Activated B cell treated with CpG ODN at 0.5 μM for 24 hours (primary cell): Measurements from ENCODE around the gene C17orf75. TPM values are rescaled to one million over a fixed set of nuclear protein-coding genes. Genes with fewer than 3 reads are reported as not detected.

Experiments used
- ATAC-seq: fragments of 200-7000 bp; cut with Tn5 transposase; one replicate; pipeline ENCODE4 v1.10.0; 2021; ENCODE audit warnings: low read depth, mild to moderate bottlenecking, moderate library complexity
- CTCF ChIA-PET: fragments of 350-600 bp; sonication (Branson Sonifier 250); formaldehyde crosslinking; loops from one replicate; lab custom pipeline; 2021; ENCODE audit warnings: antibody characterized with exemption; lab: Charles Lee
- POLR2A ChIA-PET: fragments of 350-600 bp; sonication (Branson Sonifier 250); formaldehyde crosslinking; loops from one replicate; lab custom pipeline; 2021; ENCODE audit warnings: antibody characterized with exemption; lab: Charles Lee
- DNase-seq: peaks from one replicate; pipeline ENCODE4 v3.0.0; 2022
- H3K27ac Mint-ChIP-seq: one replicate; pipeline ENCODE4 v1.8.0; 2020; ENCODE audit warnings: mixed read lengths
- H3K27me3 Mint-ChIP-seq: one replicate; pipeline ENCODE4 v1.8.0; 2021; ENCODE audit warnings: mixed read lengths
- H3K36me3 Mint-ChIP-seq: one replicate; pipeline ENCODE4 v1.8.0; 2021; ENCODE audit warnings: low read depth, mixed read lengths
- H3K4me1 Mint-ChIP-seq: one replicate; pipeline ENCODE4 v1.8.0; 2021; ENCODE audit warnings: mixed read lengths
- H3K4me3 Mint-ChIP-seq: one replicate; pipeline ENCODE4 v1.8.0; 2020; ENCODE audit warnings: mild to moderate bottlenecking, mixed read lengths
- H3K9me3 Mint-ChIP-seq: one replicate; pipeline ENCODE4 v1.8.0; 2020; ENCODE audit warnings: mixed read lengths
- intact Hi-C: fragments of 100-400 bp; cut with micrococcal nuclease; formaldehyde crosslinking; loops from one replicate; pipeline ENCODE4 v1.15.1; 2024
- total RNA-seq: library from RNA; stranded (reverse); gene quantifications from 2 replicates; pipeline ENCODE4 v1.2.3, GENCODE V29; 2022
- TF ChIP-seq, protein P1 (sequence below): fragments of 200-600 bp; IDR thresholded peaks from one replicate; pipeline ENCODE4 v1.8.0; 2022; ENCODE audit warnings: antibody characterized with exemption, mild to moderate bottlenecking

Gene C17orf75
- total RNA-seq, 1 donor from 2014 or later, result 23.0 TPM

DNA sequence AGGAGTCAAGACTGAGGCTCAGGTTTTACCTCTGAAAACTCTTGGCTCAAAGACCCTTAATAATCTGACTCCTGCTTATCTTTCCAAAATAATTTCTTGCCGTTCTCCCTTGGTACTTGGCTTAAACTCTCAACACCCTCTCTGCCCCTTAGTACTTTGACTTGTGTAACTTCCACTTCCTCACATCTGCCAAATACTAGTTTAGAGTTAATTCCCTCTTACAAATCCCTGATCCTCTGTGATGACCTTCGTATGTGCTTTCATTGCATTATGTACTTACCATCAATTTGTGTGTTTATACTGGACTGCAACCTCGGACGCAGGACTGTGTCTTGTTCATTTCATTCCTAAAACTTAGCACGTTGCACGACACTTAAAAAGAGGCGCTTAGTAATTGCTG, 43.1 kb upstream of the C17orf75 start:
- H3K27me3 Mint-ChIP-seq, result no peaks in the 10 kb centered on the region
- no peaks in the 10 kb centered on the region for H3K4me1 Mint-ChIP-seq
- H3K36me3 Mint-ChIP-seq, result peaks cover 31% of the 10 kb centered on the region
- no peak for DNase-seq
- intact Hi-C loops, result no loop called here
- no peak overlapping the region for H3K27ac Mint-ChIP-seq
- H3K9me3 Mint-ChIP-seq, result no peaks in the 10 kb centered on the region
- TF ChIP-seq, protein P1, sequence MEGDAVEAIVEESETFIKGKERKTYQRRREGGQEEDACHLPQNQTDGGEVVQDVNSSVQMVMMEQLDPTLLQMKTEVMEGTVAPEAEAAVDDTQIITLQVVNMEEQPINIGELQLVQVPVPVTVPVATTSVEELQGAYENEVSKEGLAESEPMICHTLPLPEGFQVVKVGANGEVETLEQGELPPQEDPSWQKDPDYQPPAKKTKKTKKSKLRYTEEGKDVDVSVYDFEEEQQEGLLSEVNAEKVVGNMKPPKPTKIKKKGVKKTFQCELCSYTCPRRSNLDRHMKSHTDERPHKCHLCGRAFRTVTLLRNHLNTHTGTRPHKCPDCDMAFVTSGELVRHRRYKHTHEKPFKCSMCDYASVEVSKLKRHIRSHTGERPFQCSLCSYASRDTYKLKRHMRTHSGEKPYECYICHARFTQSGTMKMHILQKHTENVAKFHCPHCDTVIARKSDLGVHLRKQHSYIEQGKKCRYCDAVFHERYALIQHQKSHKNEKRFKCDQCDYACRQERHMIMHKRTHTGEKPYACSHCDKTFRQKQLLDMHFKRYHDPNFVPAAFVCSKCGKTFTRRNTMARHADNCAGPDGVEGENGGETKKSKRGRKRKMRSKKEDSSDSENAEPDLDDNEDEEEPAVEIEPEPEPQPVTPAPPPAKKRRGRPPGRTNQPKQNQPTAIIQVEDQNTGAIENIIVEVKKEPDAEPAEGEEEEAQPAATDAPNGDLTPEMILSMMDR, result no peak
- POLR2A ChIA-PET, result no interaction called here
- CTCF ChIA-PET, result no interaction called here
- ATAC-seq, result no peak
- H3K4me3 Mint-ChIP-seq, result no peak overlapping the region

DNA sequence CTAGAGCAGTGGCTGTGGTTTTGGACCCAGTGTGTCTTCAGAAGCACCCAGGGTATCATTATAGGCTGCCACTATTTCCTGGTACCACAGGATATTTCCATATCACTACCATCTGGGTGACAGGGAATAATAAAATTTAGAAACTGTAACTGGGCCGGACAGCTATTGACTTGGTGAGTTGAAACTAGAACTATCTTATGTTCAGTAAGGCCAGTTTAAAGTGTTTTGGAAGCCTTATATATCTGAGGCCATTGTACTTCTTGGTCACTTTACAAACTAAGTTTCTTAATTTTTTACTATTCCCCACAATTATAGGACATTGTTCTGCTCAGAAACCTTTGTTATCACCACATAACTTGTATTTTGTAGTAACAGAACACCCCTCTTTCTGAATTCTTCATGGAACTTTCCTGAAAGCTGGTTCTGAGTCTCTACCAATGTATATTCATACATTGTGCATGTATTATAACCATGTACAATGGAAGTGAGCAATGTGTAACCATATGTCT, 42.0 kb upstream of the C17orf75 start:
- intact Hi-C loops, result no loop called here
- no peaks in the 10 kb centered on the region for H3K27me3 Mint-ChIP-seq
- ATAC-seq (no peak), DNase-seq (no peak)
- H3K36me3 Mint-ChIP-seq, result peaks cover 36% of the 10 kb centered on the region
- TF ChIP-seq, protein P1, result no peak
- ChIA-PET POLR2A (interaction anchor here (0.6 kb wide), 1 partner anchor 34 kb away, joined by 5 read pairs; no protein-coding TSS in a partner anchor), CTCF (no interaction called here)
- no peaks in the 10 kb centered on the region for H3K9me3 Mint-ChIP-seq
- H3K4me3 Mint-ChIP-seq, result no peak overlapping the region
- H3K4me1 Mint-ChIP-seq, result no peaks in the 10 kb centered on the region
- no peak overlapping the region for H3K27ac Mint-ChIP-seq

DNA sequence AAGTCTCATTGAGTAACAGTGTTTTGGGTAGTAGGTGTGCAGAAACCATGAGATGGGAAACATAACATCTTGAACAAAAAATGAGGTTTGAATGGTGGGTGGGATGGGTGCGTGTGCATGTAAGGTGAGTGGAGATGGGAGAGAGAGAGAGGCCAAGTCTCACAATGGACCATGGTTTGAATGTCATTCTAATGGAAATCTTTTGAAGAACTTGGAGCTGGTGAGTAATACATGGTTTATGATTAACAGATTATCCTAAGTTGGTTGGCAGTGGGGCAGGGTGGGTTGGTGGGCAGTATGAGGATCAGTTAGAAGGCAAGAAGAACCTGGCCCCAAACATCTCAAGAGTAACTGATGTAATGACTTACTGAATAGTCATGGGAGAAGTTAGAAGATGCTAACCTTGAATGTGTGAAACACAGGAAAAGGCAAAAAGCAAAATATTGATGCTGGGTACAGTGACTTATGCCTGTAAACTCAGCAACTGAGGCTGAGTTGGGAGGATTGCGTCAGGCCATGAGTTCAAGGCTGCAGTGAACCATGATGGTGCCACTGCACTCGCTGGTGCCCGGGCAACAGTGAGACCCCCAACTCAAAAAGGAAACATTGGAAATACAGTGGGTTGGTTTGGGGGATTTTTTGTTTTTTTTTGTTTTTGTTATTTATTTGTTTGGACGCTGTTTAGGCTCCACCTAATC, 40.7 kb upstream of the C17orf75 start:
- H3K27ac Mint-ChIP-seq, result no peak overlapping the region
- DNase-seq, result no peak
- H3K36me3 Mint-ChIP-seq, result peaks cover 45% of the 10 kb centered on the region
- H3K4me1 Mint-ChIP-seq, result no peaks in the 10 kb centered on the region
- no peaks in the 10 kb centered on the region for H3K9me3 Mint-ChIP-seq
- ATAC-seq, result no peak
- intact Hi-C loops, result no loop called here
- H3K4me3 Mint-ChIP-seq, result no peak overlapping the region
- ChIA-PET POLR2A (no interaction called here), CTCF (no interaction called here)
- no peaks in the 10 kb centered on the region for H3K27me3 Mint-ChIP-seq
- TF ChIP-seq, protein P1, result no peak

DNA sequence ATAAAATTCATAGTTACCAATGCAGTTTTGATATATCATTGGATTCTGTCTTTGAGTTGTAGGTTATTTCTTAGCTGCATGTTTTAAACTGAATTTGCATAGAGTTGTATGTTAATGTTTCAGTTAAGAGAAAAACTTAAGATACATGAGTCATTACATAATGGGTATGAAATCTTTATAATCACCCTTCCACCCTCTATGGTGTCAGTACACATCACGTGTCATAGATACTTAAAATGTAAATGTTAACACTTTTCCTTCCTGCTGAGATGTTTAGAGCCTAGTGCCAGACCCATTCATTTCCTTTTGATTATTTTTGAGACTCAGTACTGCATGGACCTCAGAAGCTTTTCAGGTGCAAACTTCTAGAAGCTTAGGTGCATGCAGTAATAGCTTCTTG, 28.5 kb upstream of the C17orf75 start:
- no peak overlapping the region for H3K27ac Mint-ChIP-seq
- no peak for ATAC-seq
- H3K27me3 Mint-ChIP-seq, result no peaks in the 10 kb centered on the region
- DNase-seq, result no peak
- intact Hi-C loops, result loop anchor here (5.0 kb wide), 1 partner anchor 72 kb away; the partner anchor contains the start of gene PSMD11
- H3K4me3 Mint-ChIP-seq, result no peak overlapping the region
- H3K36me3 Mint-ChIP-seq, result peaks cover 86% of the 10 kb centered on the region
- POLR2A ChIA-PET, result no interaction called here
- H3K9me3 Mint-ChIP-seq, result no peaks in the 10 kb centered on the region
- peaks cover 4% of the 10 kb centered on the region for H3K4me1 Mint-ChIP-seq
- CTCF ChIA-PET, result no interaction called here
- TF ChIP-seq, protein P1, result no peak

DNA sequence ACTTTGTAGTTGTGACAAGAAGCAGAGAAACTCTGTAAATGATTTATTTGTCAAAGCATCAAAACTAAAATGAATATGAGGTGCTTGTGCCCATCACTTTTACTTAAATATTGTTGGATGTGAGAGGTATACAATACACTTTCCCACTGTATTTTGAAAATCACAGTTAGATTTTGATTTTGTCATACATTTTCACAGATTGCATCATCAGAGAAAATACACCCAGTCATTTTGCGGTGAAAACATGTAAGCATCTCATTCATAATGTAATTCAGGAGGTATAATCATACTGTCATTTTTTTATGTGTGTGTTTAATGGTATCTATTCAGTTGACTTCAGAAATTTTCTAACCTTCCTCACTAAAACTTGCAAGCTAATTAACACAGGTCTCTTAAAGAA, 19.3 kb upstream of the C17orf75 start:
- Mint-ChIP-seq H3K4me1 (peaks cover 7% of the 10 kb centered on the region), H3K4me3 (no peak overlapping the region), H3K9me3 (no peaks in the 10 kb centered on the region), H3K36me3 (peaks cover 85% of the 10 kb centered on the region), H3K27ac (no peak overlapping the region), H3K27me3 (no peaks in the 10 kb centered on the region)
- TF ChIP-seq, protein P1, result no peak
- ChIA-PET CTCF (no interaction called here), POLR2A (interaction anchor here (0.7 kb wide), 1 partner anchor 18 kb away, joined by 3 read pairs; no protein-coding TSS in a partner anchor)
- DNase-seq (no peak), ATAC-seq (no peak)
- intact Hi-C loops, result no loop called here
